Urinary bladder (tissue), 4 donors: ENCODE data around the gene COL25A1. TPM values are rescaled to one million over a fixed set of nuclear protein-coding genes. Genes with fewer than 3 reads are reported as not detected.
"Not testable (repeated sequence)": the region's sequence is repeated elsewhere in the genome, so short reads cannot be mapped to it uniquely, and the experiment has no call there.

Source experiments
- DNase-seq: peaks from one replicate; pipeline ENCODE4 v3.0.0-alpha.2; 2015; ENCODE audit errors: extremely low spot score
- H3K27ac ChIP-seq: one replicate; pipeline ENCODE4 v1.5.1; 2013; ENCODE audit warnings: low read depth, mild to moderate bottlenecking, moderate library complexity
- H3K36me3 ChIP-seq: one replicate; pipeline ENCODE4 v1.6.1; 2013; ENCODE audit warnings: mild to moderate bottlenecking, moderate library complexity; ENCODE audit not compliant: insufficient read depth
- H3K4me1 ChIP-seq: one replicate; pipeline ENCODE4 v1.6.1; 2013; ENCODE audit warnings: mild to moderate bottlenecking, moderate library complexity; ENCODE audit not compliant: insufficient read depth
- H3K4me3 ChIP-seq: one replicate; pipeline ENCODE4 v1.5.1; 2013; ENCODE audit warnings: low read depth, low read length
- WGBS: extraction: QIAGEN DNeasy Blood & Tissue Kit; methylation state at CpG from one replicate; pipeline ENCODE4 v1.1.7; 2013; 5-methylcytosine and 5-hydroxymethylcytosine counted together
- polyA plus RNA-seq: library from polyadenylated mRNA; stranded (reverse); fragments of 200-250 nt; gene quantifications from one replicate; pipeline ENCODE4 v1.2.3, GENCODE V29; 2013
- total RNA-seq: library from RNA; depleted of rRNA; stranded (reverse); fragments of >200 nt; gene quantifications from one replicate; pipeline ENCODE4 v1.2.3, GENCODE V29; 2014
- donor health status: healthy with polysubstance abuse.
- donor health status: healthy.

The COL25A1 gene
- total and polyA plus RNA-seq, 2 donors = 1.4 to 16.4 TPM

DNA sequence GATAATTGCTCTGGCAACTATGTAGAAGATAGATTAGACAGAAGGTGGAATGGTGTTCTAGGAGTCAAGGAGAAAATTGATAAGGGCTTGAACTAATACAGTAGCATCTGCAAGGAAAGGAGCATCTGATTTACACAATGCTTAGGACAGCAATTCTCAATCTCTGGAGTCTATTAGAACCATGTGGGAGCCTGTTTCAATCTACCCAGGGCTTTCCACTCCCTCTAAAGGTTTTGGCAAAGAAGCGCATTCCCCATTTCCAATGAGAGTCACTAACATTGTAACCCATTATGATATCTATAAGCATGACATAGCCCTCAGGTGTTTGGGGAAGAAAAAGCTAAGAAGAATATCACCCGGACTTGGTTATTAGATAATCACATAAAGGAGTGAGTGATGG, 168.2 kb downstream of the COL25A1 start:
- DNase-seq = no peak
- H3K4me3 ChIP-seq = no peak overlapping the region
- H3K27ac ChIP-seq = no peak overlapping the region
- H3K36me3 ChIP-seq = no peaks in the 10 kb centered on the region
- WGBS = 90% methylated on average over 2 of the region's 2 CpGs
- H3K4me1 ChIP-seq = no peaks in the 10 kb centered on the region

DNA sequence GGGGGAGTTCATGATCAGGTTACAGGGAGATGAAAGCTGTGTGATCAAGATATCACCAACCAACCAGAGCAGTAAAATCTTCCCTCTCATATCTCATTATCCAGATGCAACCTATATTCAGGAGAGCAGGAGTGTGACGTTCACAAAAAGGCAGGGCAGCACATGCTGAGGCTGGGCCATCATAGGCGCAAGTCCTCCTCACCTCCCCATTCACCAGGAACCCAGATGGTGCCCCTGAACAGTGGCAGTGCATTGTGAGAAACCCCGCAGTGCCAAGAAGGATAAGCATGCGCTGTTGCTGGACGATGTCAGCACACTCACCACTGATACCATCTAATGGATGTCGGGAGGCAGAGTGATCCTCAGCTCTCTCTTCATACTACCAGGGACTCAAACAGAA, 170.9 kb downstream of the COL25A1 start:
- WGBS = 72% methylated on average over 6 of the region's 6 CpGs
- DNase-seq = no peak
- no peaks in the 10 kb centered on the region for H3K4me1 ChIP-seq
- H3K36me3 ChIP-seq = no peaks in the 10 kb centered on the region
- H3K4me3 ChIP-seq = no peak overlapping the region
- H3K27ac ChIP-seq = no peak overlapping the region

DNA sequence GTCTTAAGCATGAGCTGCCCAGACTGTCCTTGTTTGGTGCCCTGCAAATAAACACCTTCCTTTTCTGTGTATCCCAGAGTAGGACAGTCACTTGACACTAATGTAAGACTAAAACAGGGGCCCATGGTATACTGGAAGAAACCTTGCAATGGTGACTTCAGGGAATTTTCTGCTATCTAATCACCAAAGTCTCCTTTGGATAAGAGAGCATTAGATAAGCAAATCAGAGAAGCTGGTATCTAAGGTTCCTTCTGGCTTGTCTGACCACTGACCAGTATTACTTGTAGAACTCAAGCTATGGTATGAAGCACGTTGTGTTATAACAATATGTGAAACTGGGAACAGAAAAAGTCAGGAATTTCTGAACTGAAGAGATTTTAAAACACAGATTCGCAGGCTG, 173.9 kb downstream of the COL25A1 start:
- WGBS = 83% methylated on average over 2 of the region's 2 CpGs
- Histone ChIP-seq H3K36me3 (no peaks in the 10 kb centered on the region), H3K4me3 (no peak overlapping the region), H3K4me1 (no peaks in the 10 kb centered on the region), H3K27ac (no peak overlapping the region)
- no peak for DNase-seq

DNA sequence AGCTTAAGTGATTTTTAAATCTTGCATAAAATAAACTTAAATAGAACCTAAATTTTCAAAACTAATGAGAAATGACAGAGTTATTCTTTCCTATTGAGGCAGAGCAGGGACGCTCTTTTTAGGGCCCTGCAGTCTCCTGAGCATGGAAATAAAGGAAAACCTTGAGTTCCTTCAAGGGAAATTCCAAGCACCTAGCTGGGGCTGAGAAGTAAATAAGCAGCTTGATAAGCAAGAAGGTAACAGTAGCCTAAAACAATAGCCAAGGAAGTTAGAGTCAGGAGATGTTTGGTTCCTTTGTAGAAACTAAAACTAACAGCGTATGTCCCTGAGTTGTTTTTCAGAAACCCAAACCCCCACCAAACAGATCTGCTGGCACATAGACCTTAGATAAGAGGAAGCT, 174.6 kb downstream of the COL25A1 start:
- H3K36me3 ChIP-seq = no peaks in the 10 kb centered on the region
- no peak overlapping the region for H3K27ac ChIP-seq
- H3K4me1 ChIP-seq = no peaks in the 10 kb centered on the region
- WGBS = 85% methylated on average over 2 of the region's 2 CpGs
- H3K4me3 ChIP-seq = no peak overlapping the region
- no peak for DNase-seq

DNA sequence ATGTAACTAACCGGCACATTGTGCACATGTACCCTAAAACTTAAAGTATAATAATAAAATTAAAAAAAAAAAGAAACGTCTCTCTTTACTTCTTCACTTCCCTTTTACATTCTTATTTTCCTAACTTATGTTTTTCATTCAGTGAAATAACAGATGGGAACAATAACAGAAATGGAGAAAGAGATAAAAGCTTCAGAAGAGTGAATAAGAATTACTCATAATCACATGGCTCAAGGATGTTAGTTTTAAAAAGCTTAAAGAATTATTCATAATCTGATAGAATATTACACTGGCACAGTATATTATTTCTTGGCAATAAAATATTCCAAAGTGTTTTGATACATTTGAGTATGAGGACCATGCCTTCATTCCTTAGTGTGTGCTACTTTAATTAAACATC, 175.6 kb downstream of the COL25A1 start:
- Histone ChIP-seq H3K36me3 (no peaks in the 10 kb centered on the region), H3K4me3 (no peak overlapping the region), H3K27ac (no peak overlapping the region), H3K4me1 (no peaks in the 10 kb centered on the region)
- no peak for DNase-seq
- WGBS = 66% methylated on average over 2 of the region's 2 CpGs

DNA sequence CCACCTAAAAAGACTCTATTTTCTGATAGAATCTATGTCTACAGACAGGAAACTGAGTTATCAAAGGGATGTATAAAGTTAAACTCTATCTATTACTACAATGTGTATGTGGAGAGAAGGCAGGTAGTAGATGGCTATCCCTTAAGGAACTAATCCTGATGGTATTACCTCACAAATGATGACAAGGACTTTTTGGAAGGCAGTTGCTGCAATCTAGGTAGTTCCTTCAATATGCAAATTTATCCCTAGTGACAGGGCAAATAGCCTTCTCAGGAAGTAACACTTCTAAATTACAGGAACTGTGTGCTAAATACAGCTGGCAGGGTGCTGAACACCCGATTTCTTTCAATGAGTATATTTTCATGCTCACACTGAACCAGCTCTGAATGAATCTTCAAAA, 177.4 kb downstream of the COL25A1 start:
- Histone ChIP-seq H3K4me3 (no peak overlapping the region), H3K36me3 (no peaks in the 10 kb centered on the region), H3K4me1 (no peaks in the 10 kb centered on the region), H3K27ac (no peak overlapping the region)
- no peak for DNase-seq
- 39% methylated on average over 1 of the region's 1 CpG for whole genome bisulfite sequencing

DNA sequence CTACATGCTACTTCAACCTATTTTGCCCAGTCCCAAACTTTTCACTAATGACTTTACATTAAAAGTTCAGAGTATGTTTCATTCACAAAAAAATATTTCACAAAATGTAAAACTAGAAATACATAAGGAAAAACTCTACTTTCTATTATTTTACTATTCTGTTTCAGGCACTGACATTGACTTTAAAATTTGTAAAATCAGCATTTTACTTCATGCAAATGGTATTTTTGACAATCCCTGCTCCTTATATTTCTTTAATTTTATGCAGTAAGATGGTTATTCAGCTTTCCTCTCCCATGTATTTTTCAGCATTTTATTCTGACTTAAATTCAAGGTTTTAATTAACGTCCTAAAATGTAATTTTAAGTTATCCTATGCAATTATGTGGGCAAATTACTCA, 178.5 kb downstream of the COL25A1 start:
- WGBS = 80% methylated on average over 1 of the region's 1 CpG
- Histone ChIP-seq H3K4me3 (no peak overlapping the region), H3K4me1 (no peaks in the 10 kb centered on the region), H3K36me3 (no peaks in the 10 kb centered on the region), H3K27ac (no peak overlapping the region)
- DNase-seq = no peak

DNA sequence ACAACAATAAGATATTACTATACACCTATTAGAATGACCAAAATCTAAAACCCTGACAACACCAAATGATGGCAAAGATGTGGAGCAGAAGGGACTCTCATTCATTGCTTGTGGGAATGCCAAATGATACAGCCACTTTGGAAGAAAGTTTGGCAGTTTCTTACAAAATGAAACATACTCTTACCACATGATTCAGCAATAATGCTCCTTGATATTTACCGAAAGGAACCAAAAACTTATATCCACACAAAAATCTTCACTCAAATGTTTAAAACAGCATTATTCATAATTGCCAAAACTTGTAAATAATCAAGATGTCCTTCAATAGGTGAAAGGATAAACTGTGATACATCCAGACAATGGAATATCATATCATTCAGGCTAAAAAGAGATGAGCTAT, 180.9 kb downstream of the COL25A1 start:
- WGBS = 94% methylated on average over 1 of the region's 1 CpG
- H3K4me3 ChIP-seq = no peak overlapping the region
- H3K36me3 ChIP-seq = no peaks in the 10 kb centered on the region
- H3K4me1 ChIP-seq = no peaks in the 10 kb centered on the region
- no peak overlapping the region for H3K27ac ChIP-seq
- no peak for DNase-seq

DNA sequence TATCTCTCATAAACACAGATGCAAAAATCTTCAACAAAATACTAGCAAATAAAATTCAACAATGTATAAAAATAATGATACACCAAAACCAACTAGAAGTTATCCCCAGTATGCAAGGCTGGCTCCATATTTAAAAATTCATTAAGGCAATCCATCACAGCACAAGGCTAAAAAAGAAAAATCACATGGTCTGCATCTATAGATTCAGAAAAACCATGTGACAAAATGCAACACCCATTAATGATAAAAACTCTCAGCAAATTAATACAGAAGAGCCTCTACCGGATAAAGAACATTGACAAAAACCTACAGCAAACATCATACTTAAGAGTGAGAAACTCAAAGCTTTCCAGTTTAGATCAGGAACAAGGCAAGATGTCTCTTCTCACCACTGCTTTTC, 182.6 kb downstream of the COL25A1 start:
- WGBS = 96% methylated on average over 1 of the region's 1 CpG
- Histone ChIP-seq H3K4me3 (no peak overlapping the region), H3K27ac (no peak overlapping the region), H3K36me3 (no peaks in the 10 kb centered on the region), H3K4me1 (no peaks in the 10 kb centered on the region)
- DNase-seq = no peak

DNA sequence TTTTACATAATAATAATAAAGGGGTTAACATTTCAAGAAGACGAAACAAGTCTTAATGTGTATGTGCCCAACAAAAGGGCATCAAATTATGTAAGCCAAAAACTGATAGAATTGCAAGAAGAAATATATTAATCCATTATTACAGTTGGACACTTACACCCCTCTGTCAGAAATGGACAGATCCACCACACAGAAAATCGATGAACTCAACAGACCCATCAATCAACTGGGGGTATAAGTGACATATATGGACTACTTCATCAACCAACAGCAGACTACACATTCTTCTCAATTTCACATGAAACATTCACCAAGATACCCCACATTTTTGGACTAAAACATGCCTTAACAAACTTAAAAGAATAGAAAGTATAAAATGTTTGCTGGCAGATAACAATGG, 183.8 kb downstream of the COL25A1 start:
- no peaks in the 10 kb centered on the region for H3K4me1 ChIP-seq
- DNase-seq = no peak
- H3K36me3 ChIP-seq = no peaks in the 10 kb centered on the region
- 90% methylated on average over 2 of the region's 2 CpGs for WGBS
- no peak overlapping the region for H3K4me3 ChIP-seq
- no peak overlapping the region for H3K27ac ChIP-seq

DNA sequence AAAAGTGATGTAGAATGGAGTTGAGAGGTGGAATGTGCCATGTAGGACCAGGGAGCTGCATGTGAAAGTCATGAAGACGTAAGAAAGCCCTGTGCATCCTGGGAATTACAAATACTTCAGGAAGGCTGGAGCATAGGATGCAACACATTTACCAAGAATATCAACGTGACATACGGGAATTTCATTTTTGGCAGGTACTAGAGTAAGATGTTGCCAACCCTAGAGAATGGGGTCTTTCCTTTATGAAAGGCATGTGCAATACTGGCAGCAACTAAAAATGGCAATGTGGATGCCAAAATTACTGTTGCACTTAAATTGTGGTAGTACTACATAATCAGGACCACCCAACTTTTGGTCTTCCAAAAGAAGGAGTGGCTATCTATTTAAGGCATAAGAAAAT, 188.0 kb downstream of the COL25A1 start:
- 84% methylated on average over 3 of the region's 3 CpGs for WGBS
- no peak for DNase-seq

DNA sequence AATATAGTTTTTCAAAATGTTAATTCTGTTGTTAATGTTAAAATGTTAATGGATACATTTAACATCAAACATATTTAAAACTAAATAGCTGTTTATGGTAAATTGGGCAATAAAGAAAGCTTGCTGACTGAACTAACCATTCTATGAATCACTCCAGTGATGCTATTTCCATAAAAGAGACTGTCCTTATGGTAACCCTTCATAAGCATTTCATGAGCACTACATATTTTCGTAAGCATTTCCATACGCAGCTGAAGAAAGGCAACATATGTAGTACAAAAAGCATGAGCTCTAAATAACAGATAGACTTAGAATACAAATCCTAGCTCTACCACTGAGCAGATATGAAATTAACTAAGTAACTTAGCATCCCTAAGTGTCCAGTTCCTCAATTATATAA, 188.9 kb downstream of the COL25A1 start:
- no peak for DNase-seq
- Histone ChIP-seq H3K4me3 (no peak overlapping the region), H3K4me1 (no peaks in the 10 kb centered on the region), H3K36me3 (no peaks in the 10 kb centered on the region), H3K27ac (no peak overlapping the region)
- WGBS = 58% methylated on average over 2 of the region's 2 CpGs

More for the DNA sequence above, 188.0 kb downstream of the COL25A1 start:
- H3K4me1 ChIP-seq = no peaks in the 10 kb centered on the region
- no peak overlapping the region for H3K4me3 ChIP-seq
- H3K36me3 ChIP-seq = no peaks in the 10 kb centered on the region
- H3K27ac ChIP-seq = no peak overlapping the region

DNA sequence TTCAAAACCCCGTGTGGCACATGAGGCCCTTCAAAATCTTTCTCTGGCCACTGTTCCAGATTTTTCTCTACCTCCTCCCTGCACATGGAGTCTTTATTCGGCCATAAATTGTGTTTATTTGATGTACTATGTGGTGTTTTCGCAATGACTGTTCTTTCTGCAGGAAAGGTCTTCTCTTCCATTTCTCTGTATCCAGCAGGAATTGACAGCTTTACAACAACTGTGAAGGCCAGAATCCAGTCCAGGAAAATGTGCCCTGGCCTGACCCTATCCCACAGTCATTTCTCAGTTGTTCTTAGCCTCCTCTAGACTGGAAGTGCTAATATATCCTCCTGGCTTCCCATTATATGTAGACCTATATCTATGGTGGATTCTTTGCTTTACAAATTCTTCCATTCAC, 191.4 kb downstream of the COL25A1 start:
- no peak overlapping the region for H3K27ac ChIP-seq
- H3K36me3 ChIP-seq = no peaks in the 10 kb centered on the region
- no peak overlapping the region for H3K4me3 ChIP-seq
- no peak for DNase-seq
- H3K4me1 ChIP-seq = no peaks in the 10 kb centered on the region
- WGBS = 73% methylated on average over 3 of the region's 3 CpGs

DNA sequence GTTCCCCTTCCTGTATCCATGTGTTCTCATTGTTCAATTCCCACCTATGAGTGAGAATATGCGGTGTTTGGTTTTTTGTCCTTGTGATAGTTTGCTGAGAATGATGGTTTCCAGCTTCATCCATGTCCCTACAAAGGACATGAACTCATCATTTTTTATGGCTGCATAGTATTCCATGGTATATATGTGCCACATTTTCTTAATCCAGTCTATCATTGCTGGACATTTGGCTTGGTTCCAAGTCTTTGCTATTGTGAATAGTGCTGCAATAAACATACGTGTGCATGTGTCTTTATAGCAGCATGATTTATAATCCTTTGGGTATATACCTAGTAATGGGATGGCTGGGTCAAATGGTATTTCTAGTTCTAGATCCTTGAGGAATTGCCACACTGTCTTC, 194.2 kb downstream of the COL25A1 start:
- not testable (repeated sequence) for H3K36me3 ChIP-seq, DNase-seq, H3K27ac ChIP-seq, H3K4me3 ChIP-seq, H3K4me1 ChIP-seq
- no CpG with 5 or more reads among the region's 2 CpGs for WGBS

DNA sequence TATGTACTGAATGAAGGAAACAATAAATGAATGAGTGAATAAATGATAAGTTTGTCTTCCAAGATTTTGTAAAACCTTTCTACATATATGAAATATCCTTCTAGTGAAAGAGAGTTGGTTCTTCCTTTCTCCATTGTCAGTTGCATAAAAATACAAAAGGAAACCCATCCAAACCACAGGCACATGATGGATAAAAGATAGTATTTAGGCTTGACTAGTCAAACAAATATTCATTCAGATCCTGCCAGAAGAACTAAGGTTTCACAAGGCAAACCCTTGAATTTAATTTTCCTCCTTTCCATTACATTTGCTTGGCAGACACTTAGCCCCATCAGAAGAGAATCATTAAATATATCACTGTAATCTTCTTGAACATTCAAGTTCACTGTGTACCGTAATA, 208.4 kb downstream of the COL25A1 start:
- Histone ChIP-seq H3K36me3 (no peaks in the 10 kb centered on the region), H3K4me3 (no peak overlapping the region), H3K27ac (no peak overlapping the region), H3K4me1 (no peaks in the 10 kb centered on the region)
- 85% methylated on average over 1 of the region's 1 CpG for WGBS
- DNase-seq = no peak
